Right atrium auricular region (tissue), 2 donors: ENCODE data around the gene SRSF10. TPM values are rescaled to one million over a fixed set of nuclear protein-coding genes. Genes with fewer than 3 reads are reported as not detected.

Experiments
- DNase-seq: peaks from one replicate; pipeline ENCODE4 v3.0.0-alpha.2; 2019; ENCODE audit warnings: low spot score
- H3K27ac ChIP-seq, 2 donors: fragments of 200-600 bp; sonication (generic); 1 replicate in 1 of 2; 2 replicates in 1 of 2; pipeline ENCODE4 v1.5.1; 2016 to 2019
- H3K27me3 ChIP-seq, 2 donors: fragments of 200-600 bp; sonication (generic); one replicate each; pipeline versions ENCODE4 v1.5.1 to v1.6.0; 2017 to 2019
- H3K36me3 ChIP-seq: fragments of 200-600 bp; sonication (generic); one replicate; pipeline ENCODE4 v1.5.1; 2016
- H3K4me1 ChIP-seq, 2 donors: fragments of 200-600 bp; sonication (generic); one replicate each; pipeline versions ENCODE4 v1.5.1 to v1.6.0; 2017 to 2019
- H3K4me3 ChIP-seq, 2 donors: fragments of 200-600 bp; sonication (generic); 1 replicate in 1 of 2; 2 replicates in 1 of 2; pipeline ENCODE4 v1.5.1; 2017 to 2019; ENCODE audit warnings: mild to moderate bottlenecking in 1 of 2, moderate library complexity in 1 of 2
- H3K9me3 ChIP-seq, 2 donors: fragments of 200-600 bp; sonication (generic); one replicate each; pipeline ENCODE4 v1.5.1; 2019
- total RNA-seq, 2 donors: library from RNA; depleted of rRNA; stranded (reverse); fragments of >200 nt; gene quantifications; one replicate each; pipeline ENCODE4 v1.1.0, GENCODE V29; 2016
- TF ChIP-seq, protein P1 (sequence below), 2 donors: fragments of 200-600 bp; sonication (generic); IDR thresholded peaks; one replicate each; pipeline ENCODE4 v1.5.1; 2019; ENCODE audit warnings: antibody characterized with exemption in 2 of 2

SRSF10 gene
- total RNA-seq, 2 donors from 2014 or later, result 38.6 to 43.1 TPM

DNA sequence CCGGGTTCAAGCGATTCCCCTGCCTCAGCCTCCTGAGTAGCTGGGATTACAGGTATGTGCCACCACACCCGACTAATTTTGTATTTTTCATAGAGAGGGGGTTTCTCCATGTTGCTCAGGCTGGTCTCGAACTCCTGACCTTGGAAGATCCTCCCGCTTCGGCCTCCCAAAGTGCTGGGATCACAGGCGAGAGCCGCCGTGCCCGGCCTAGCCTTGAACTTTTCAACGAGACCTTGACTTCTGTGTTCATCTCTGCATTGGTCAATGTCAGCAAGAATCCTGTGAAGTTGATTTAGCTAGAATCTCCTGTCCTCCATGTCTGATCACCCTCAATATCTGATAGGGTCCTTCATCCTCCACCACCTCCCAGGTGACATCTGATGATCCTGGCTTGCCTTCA lies 55.5 kb downstream of the SRSF10 start:
- no peak overlapping the region for H3K4me3 ChIP-seq

DNA sequence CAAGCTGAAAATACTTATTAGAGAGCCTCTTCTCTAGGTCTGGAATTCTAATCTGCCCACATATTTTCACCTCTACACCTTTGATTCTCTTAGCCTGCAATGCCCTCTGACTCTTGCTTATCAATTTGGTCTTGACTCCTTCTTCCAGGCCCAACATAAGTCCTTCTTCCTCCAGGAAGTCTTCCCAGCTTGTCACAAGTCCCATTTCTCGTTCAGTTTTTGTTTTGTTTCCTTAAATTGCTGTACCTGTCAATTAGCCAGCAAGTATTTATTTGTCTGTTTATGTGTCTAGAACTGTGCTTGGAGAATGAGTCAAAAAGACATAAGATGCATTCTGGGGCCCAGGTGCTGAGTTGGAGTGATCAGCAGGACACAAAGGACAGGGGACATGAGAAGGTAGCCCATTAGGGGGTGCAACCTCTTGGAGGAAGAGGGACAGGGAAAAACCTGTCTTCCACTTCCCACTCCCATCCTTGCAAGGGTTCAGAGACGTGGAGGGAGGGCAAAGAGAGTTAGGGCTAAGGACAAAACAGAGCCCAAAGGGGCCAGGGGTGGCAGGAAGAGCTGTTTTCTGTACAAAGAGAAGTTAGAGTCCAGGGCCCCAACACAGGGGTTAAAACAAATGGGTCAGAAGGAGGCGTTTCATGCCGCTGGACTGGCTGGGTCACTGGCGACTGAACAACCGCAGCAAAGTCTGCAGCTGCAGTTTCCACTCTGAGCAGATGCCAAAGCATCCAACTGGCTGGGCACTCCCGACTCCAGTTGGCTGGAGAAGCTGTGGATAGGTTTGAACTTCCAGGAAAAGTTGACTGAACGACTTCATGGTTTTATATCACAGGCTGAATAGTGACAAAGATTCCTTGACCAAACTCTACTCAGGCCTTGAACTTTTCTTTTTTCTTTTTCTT lies 56.3 kb downstream of the SRSF10 start:
- no peaks in the 10 kb centered on the region for H3K36me3 ChIP-seq
- no peak overlapping the region for H3K4me3 ChIP-seq
- no peak overlapping the region for H3K27ac ChIP-seq
- TF ChIP-seq, protein P1, sequence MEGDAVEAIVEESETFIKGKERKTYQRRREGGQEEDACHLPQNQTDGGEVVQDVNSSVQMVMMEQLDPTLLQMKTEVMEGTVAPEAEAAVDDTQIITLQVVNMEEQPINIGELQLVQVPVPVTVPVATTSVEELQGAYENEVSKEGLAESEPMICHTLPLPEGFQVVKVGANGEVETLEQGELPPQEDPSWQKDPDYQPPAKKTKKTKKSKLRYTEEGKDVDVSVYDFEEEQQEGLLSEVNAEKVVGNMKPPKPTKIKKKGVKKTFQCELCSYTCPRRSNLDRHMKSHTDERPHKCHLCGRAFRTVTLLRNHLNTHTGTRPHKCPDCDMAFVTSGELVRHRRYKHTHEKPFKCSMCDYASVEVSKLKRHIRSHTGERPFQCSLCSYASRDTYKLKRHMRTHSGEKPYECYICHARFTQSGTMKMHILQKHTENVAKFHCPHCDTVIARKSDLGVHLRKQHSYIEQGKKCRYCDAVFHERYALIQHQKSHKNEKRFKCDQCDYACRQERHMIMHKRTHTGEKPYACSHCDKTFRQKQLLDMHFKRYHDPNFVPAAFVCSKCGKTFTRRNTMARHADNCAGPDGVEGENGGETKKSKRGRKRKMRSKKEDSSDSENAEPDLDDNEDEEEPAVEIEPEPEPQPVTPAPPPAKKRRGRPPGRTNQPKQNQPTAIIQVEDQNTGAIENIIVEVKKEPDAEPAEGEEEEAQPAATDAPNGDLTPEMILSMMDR (IDR thresholded peaks at IDR 0.05), result no peak
- H3K9me3 ChIP-seq, result no peaks in the 10 kb centered on the region
- no peaks in the 10 kb centered on the region for H3K27me3 ChIP-seq
- no peak for DNase-seq
- H3K4me1 ChIP-seq, result peaks cover 0 to 21% of the 10 kb centered on the region in 2 donors

More for the DNA sequence above, 55.5 kb downstream of the SRSF10 start:
- DNase-seq, result no peak
- Histone ChIP-seq H3K36me3 (no peaks in the 10 kb centered on the region), H3K27me3 (no peaks in the 10 kb centered on the region), H3K27ac (no peak overlapping the region), H3K4me1 (peaks cover 0 to 20% of the 10 kb centered on the region in 2 donors), H3K9me3 (no peaks in the 10 kb centered on the region)
- TF ChIP-seq, protein P1 (IDR thresholded peaks at IDR 0.05), result no peak

DNA sequence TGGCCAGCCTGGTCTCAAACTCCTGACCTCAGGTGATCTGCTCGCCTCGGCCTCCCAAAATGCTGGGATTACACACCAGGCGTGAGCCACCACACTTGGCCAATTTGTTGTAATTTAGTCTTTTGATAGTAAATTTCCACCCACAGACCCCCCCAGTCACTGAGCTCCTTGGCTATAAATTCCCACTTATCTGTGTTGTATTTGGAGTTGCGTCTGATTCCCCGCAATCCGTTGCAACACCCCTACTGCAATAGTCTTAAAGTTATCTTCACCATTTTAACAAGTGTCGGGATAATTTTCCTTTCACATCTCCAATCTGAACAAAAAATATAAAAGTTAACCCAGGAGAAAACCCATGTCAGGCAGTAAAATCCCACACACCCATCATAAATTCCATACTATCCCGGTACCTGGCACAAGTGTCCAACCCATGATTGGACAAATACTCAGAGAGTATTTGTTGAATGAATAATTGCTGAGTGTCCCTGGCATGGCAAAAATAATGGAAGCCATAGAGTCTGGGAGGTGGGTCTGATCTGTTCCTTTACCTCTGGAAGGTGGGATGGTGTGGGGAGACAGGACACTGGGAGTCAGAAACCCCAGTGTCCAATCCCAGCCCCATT lies 57.7 kb downstream of the SRSF10 start:
- Histone ChIP-seq H3K27me3 (no peaks in the 10 kb centered on the region), H3K4me3 (no peak overlapping the region), H3K27ac (no peak overlapping the region), H3K36me3 (no peaks in the 10 kb centered on the region), H3K4me1 (peaks cover 0 to 21% of the 10 kb centered on the region in 2 donors), H3K9me3 (no peaks in the 10 kb centered on the region)
- DNase-seq, result no peak
- TF ChIP-seq, protein P1 (IDR thresholded peaks at IDR 0.05), result no peak

DNA sequence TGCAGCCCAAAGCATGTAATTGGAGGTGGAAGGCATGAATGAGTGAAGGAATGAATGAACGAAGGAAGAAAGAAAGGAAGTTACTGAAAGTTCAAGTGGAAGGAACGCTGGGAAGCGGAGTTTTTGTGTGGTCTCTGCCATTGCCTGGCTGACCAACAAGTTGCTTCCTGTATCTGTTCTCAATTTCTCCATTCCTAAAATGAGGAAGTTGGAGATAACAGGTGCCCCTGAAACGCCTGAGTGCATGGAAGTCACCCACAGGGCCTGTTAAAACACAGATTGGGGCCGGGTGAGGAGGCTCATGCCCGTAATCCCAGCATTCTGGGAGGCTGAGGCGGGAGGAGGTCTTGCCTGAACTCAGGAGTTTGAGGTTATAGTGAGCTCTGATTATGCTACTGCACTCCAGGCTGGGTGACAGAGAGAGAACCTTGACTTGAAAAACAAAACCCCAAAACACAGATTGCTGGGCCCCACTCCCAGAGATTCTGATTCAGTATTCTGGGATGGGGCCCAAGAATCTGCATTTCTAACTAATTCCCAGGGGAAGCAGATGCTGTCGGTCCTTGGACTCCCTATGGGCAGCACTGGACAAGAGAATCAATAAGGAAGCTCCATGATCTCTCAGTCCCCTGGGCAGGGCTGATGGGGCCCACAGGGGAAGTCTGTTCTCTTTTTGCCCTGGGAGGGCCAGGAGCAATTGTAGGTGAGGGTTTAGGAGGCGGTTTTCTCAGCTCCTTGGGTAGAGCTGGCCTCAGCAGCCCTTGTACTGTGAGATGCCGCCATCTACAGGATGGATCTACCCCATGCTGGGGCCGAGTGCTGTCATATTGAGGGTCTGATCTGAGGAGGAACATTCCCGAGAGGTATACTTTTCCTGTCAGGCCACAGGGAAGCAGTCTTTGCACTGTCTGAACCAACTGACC lies 63.7 kb downstream of the SRSF10 start:
- DNase-seq, result peak; percentile 72
- no peaks in the 10 kb centered on the region for H3K36me3 ChIP-seq
- H3K27ac ChIP-seq, result no peak overlapping the region
- TF ChIP-seq, protein P1 (IDR thresholded peaks at IDR 0.05), result peak; percentile 12 to 69
- H3K27me3 ChIP-seq, result no peaks in the 10 kb centered on the region
- H3K9me3 ChIP-seq, result no peaks in the 10 kb centered on the region
- H3K4me3 ChIP-seq, result no peak overlapping the region
- H3K4me1 ChIP-seq, result peaks cover 0 to 17% of the 10 kb centered on the region in 2 donors

DNA sequence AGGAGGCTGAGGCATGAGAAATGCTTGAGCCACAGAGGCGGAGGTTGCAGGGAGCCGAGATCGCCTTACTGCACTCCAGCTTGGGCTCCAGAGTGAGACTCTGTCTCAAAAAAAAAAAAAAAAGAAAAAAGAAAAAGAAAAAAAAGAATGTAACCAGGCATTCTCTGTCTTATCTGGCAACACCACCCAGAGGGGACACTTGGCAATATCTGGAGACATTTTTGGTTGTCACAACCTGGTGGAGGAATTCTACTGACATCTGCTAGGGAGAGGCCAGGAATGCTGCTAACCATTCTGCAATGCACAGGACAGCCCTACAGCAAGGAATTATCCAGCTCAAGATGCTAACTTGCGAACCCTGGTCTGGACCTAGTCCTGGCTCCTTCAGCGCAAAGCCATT lies 64.7 kb downstream of the SRSF10 start:
- Histone ChIP-seq H3K4me3 (no peak overlapping the region), H3K27ac (no peak overlapping the region), H3K36me3 (no peaks in the 10 kb centered on the region), H3K9me3 (no peaks in the 10 kb centered on the region), H3K4me1 (peaks cover 0 to 8% of the 10 kb centered on the region in 2 donors), H3K27me3 (no peaks in the 10 kb centered on the region)
- DNase-seq, result no peak
- TF ChIP-seq, protein P1 (IDR thresholded peaks at IDR 0.05), result no peak
